Naive thymus-derived CD4-positive, alpha-beta T cell (primary cell): ENCODE results near the gene NINL. TPM values are rescaled to one million over a fixed set of nuclear protein-coding genes. Genes with fewer than 3 reads are reported as not detected.
"Not testable (repeated sequence)": the region's sequence is repeated elsewhere in the genome, so short reads cannot be mapped to it uniquely, and the experiment has no call there.

Experiments used
- ATAC-seq: fragments of 150-1000 bp; cut with Tn5 transposase; 2 replicates; pipeline ENCODE4 v1.10.0; 2021; ENCODE audit warnings: mild to moderate bottlenecking, moderate library complexity
- CTCF ChIA-PET: fragments of 350-600 bp; sonication (Branson Sonifier 250); formaldehyde crosslinking; loops from one replicate; lab custom pipeline; 2021; ENCODE audit warnings: antibody characterized with exemption; lab: Charles Lee
- POLR2A ChIA-PET: fragments of 350-600 bp; sonication (Branson Sonifier 250); formaldehyde crosslinking; loops from one replicate; lab custom pipeline; 2021; ENCODE audit warnings: antibody characterized with exemption, inconsistent platforms; lab: Charles Lee
- DNase-seq, 9 donors: peaks; one replicate each; pipeline versions ENCODE4 v3.0.0 to v3.0.0-alpha.2; 2020 to 2022; ENCODE audit warnings: mixed read lengths in 1 of 9
- H3K27ac ChIP-seq: one replicate; pipeline ENCODE4 v1.7.0; 2013; ENCODE audit warnings: mild to moderate bottlenecking, low read depth, low read length, moderate library complexity
- H3K27me3 ChIP-seq, 2 donors: one replicate each; pipeline ENCODE4 v1.7.0; 2013; ENCODE audit warnings: low read length in 2 of 2, mild to moderate bottlenecking in 2 of 2, moderate library complexity in 2 of 2; ENCODE audit not compliant: control insufficient read depth in 2 of 2, insufficient read depth in 2 of 2
- H3K36me3 ChIP-seq, 3 experiments: 1 replicate in 2 of 3; 2 replicates in 1 of 3; pipeline ENCODE4 v1.7.0; 2013; ENCODE audit warnings: low read length in 3 of 3, mild to moderate bottlenecking in 3 of 3, moderate library complexity in 1 of 3; ENCODE audit not compliant: insufficient read depth in 3 of 3, control insufficient read depth in 2 of 3
- H3K4me1 ChIP-seq, 2 donors: one replicate each; pipeline ENCODE4 v1.7.0; 2013; ENCODE audit warnings: low read length in 2 of 2, mild to moderate bottlenecking in 2 of 2, moderate library complexity in 1 of 2; ENCODE audit not compliant: control insufficient read depth in 2 of 2, insufficient read depth in 2 of 2
- H3K4me3 ChIP-seq: 2 replicates; pipeline ENCODE4 v1.7.0; 2013; ENCODE audit warnings: mild to moderate bottlenecking, low read length
- H3K9me3 ChIP-seq, 3 experiments: 1 replicate in 2 of 3; 2 replicates in 1 of 3; pipeline ENCODE4 v1.7.0; 2013; ENCODE audit warnings: low read length in 3 of 3; ENCODE audit not compliant: control insufficient read depth in 2 of 3
- H3K27ac Mint-ChIP-seq, 9 donors: one replicate each; pipeline ENCODE4 v1.8.0; 2020 to 2022; ENCODE audit warnings: mixed read lengths in 9 of 9, mild to moderate bottlenecking in 8 of 9, moderate library complexity in 5 of 9, inconsistent platforms in 2 of 9
- H3K27me3 Mint-ChIP-seq, 5 donors: one replicate each; pipeline ENCODE4 v1.8.0; 2021 to 2022; ENCODE audit warnings: mixed read lengths in 5 of 5, mild to moderate bottlenecking in 1 of 5
- H3K36me3 Mint-ChIP-seq, 5 donors: one replicate each; pipeline ENCODE4 v1.8.0; 2020 to 2022; ENCODE audit warnings: mixed read lengths in 5 of 5, mild to moderate bottlenecking in 3 of 5, inconsistent platforms in 1 of 5
- H3K4me1 Mint-ChIP-seq, 7 donors: one replicate each; pipeline ENCODE4 v1.8.0; 2020 to 2022; ENCODE audit warnings: mixed read lengths in 7 of 7, mild to moderate bottlenecking in 3 of 7, inconsistent platforms in 1 of 7
- H3K4me3 Mint-ChIP-seq, 10 donors: one replicate each; pipeline ENCODE4 v1.8.0; 2020 to 2022; ENCODE audit warnings: mild to moderate bottlenecking in 10 of 10, mixed read lengths in 10 of 10, moderate library complexity in 6 of 10, inconsistent platforms in 2 of 10
- H3K9me3 Mint-ChIP-seq, 11 donors: one replicate each; pipeline ENCODE4 v1.8.0; 2020 to 2022; ENCODE audit warnings: mixed read lengths in 11 of 11, mild to moderate bottlenecking in 4 of 11, inconsistent platforms in 1 of 11, moderate library complexity in 1 of 11
- intact Hi-C, 2 donors: fragments of 100-400 bp; cut with micrococcal nuclease; formaldehyde crosslinking; loops; one replicate each; pipeline ENCODE4 v1.15.1; 2023
- polyA plus RNA-seq, 2 donors: library from polyadenylated mRNA; unstranded; fragments of 300-500 nt; fragmentation: Illumina TruSeq; gene quantifications; one replicate each; pipeline ENCODE4 v1.2.3, GENCODE V29; 2021
- total RNA-seq, 6 experiments: library from RNA in 5 of 6; stranded (reverse) in 5 of 6; gene quantifications; 1 replicate in 5 of 6; 2 replicates in 1 of 6; pipeline ENCODE4 v1.2.3 and lab custom pipeline; 2021 to 2026

The NINL gene
- total and polyA plus RNA-seq, 7 experiments from 2014 or later, result 0.31 to 4.2 (median 2.4) TPM

DNA sequence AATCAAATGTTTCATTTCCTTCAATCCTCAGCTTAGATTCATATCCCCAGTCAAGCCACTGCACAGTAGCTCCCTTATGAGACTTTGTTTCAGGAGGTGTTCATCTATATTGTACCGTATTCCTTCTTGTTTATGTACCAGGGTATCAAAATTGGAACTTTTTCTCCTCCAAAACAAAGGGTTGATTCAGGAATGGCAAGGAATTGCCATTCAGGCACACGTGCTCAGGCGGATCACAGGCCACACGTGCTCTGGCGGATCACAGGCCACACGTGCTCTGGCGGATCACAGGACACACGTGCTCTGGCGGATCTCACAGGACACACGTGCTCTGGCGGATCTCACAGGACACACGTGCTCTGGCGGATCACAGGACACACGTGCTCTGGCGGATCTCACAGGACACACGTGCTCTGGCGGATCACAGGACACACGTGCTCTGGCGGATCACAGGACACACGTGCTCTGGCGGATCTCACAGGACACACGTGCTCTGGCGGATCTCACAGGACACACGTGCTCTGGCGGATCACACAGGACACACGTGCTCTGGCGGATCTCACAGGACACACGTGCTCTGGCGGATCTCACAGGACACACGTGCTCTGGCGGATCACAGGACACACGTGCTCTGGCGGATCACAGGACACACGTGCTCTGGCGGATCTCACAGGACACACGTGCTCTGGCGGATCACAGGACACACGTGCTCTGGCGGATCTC, 17.0 kb upstream of the NINL start:
- H3K9me3 ChIP-seq, H3K36me3 ChIP-seq, H3K4me1 ChIP-seq, H3K4me1 Mint-ChIP-seq, DNase-seq, ATAC-seq, H3K4me3 Mint-ChIP-seq, H3K36me3 Mint-ChIP-seq, H3K9me3 Mint-ChIP-seq, H3K4me3 ChIP-seq, POLR2A ChIA-PET, intact Hi-C loops, CTCF ChIA-PET, H3K27ac ChIP-seq, H3K27me3 ChIP-seq, H3K27me3 Mint-ChIP-seq, H3K27ac Mint-ChIP-seq: not testable (repeated sequence)

GRCh38 chr20:25601659-25602058, 16.3 kb upstream of the NINL start:
- H3K27ac ChIP-seq, result no peak overlapping the region
- H3K4me3 Mint-ChIP-seq, result no peak overlapping the region
- no peaks in the 10 kb centered on the region for H3K36me3 ChIP-seq
- ChIA-PET POLR2A (no interaction called here), CTCF (no interaction called here)
- H3K4me1 Mint-ChIP-seq, result peaks cover 0 to 3% (median 0%) of the 10 kb centered on the region in 7 donors
- H3K9me3 Mint-ChIP-seq, result no peaks in the 10 kb centered on the region
- ATAC-seq (no peak), DNase-seq (no peak)
- H3K27me3 ChIP-seq, result no peaks in the 10 kb centered on the region
- H3K4me3 ChIP-seq, result no peak overlapping the region
- H3K4me1 ChIP-seq, result no peaks in the 10 kb centered on the region
- H3K27ac Mint-ChIP-seq, result no peak overlapping the region
- no peaks in the 10 kb centered on the region for H3K9me3 ChIP-seq
- H3K27me3 Mint-ChIP-seq, result peaks cover 0 to 3% (median 0%) of the 10 kb centered on the region in 5 donors
- H3K36me3 Mint-ChIP-seq, result no peaks in the 10 kb centered on the region
- intact Hi-C loops, result no loop called here

- H3K4me1 ChIP-seq, result no peaks in the 10 kb centered on the region
- Mint-ChIP-seq H3K27ac (no peak overlapping the region), H3K4me1 (peaks cover 0 to 3% (median 0%) of the 10 kb centered on the region in 7 donors), H3K4me3 (no peak overlapping the region), H3K9me3 (no peaks in the 10 kb centered on the region), H3K27me3 (peaks cover 0 to 3% (median 0%) of the 10 kb centered on the region in 5 donors), H3K36me3 (no peaks in the 10 kb centered on the region)
- H3K27me3 ChIP-seq, result no peaks in the 10 kb centered on the region
- ChIA-PET CTCF (no interaction called here), POLR2A (no interaction called here)
- H3K36me3 ChIP-seq, result no peaks in the 10 kb centered on the region
- H3K27ac ChIP-seq, result no peak overlapping the region
- H3K9me3 ChIP-seq, result no peaks in the 10 kb centered on the region
- ATAC-seq (no peak), DNase-seq (no peak)
- intact Hi-C loops, result no loop called here
- no peak overlapping the region for H3K4me3 ChIP-seq
These were observed 15.3 kb upstream of the NINL start for GRCh38 chr20:25600632-25601031.

DNA sequence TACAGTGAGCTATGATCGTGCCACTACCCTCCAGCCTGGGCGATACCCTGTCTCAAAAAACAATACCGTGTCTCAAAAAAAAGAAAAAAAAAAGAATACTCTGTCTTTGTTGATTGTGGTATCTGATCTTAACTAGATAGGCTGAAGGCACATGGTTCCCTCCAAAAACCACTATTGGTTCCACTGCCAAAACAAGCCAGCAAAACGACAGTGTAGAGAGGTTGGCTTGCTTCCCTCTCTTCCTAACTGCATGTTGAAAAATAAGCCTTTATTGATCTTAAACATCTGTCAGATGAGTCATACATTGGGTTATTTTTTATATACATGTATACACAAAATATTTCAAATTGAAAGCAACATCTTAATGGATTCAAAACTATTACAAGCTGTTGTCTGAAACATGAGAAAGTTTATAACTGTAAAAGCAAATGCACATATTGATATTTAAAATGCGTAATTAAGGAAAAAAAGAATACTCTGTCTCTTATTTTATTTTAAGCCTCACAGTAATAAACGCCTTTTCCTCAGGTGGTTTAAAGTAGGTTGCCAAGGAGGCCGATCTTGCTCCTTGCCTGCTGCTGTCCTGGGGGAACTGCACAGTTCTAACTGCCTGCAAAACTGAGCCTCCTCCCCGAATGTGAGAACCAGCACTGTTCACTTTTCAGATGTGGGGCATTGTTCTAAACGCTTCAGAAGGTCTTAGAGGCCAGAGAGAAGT, 7.0 kb upstream of the NINL start:
- Histone ChIP-seq H3K27me3 (no peaks in the 10 kb centered on the region), H3K36me3 (no peaks in the 10 kb centered on the region), H3K4me3 (no peak overlapping the region), H3K4me1 (no peaks in the 10 kb centered on the region), H3K27ac (no peak overlapping the region), H3K9me3 (no peaks in the 10 kb centered on the region)
- H3K4me1 Mint-ChIP-seq, result no peaks in the 10 kb centered on the region
- H3K27me3 Mint-ChIP-seq, result peaks cover 0 to 7% (median 0%) of the 10 kb centered on the region in 5 donors
- intact Hi-C loops, result no loop called here
- H3K9me3 Mint-ChIP-seq, result no peaks in the 10 kb centered on the region
- ATAC-seq (no peak), DNase-seq (no peak)
- POLR2A ChIA-PET, result no interaction called here
- CTCF ChIA-PET, result no interaction called here
- no peak overlapping the region for H3K4me3 Mint-ChIP-seq
- no peaks in the 10 kb centered on the region for H3K36me3 Mint-ChIP-seq
- H3K27ac Mint-ChIP-seq, result peak overlapping the region in 1 of 9 donors; percentile 41

GRCh38 chr20:25590778-25591177, 5.4 kb upstream of the NINL start:
- H3K27ac Mint-ChIP-seq, H3K27ac ChIP-seq, DNase-seq, H3K4me1 ChIP-seq, ATAC-seq, CTCF ChIA-PET, H3K27me3 ChIP-seq, H3K9me3 ChIP-seq, H3K4me1 Mint-ChIP-seq, H3K9me3 Mint-ChIP-seq, POLR2A ChIA-PET, H3K4me3 ChIP-seq, H3K4me3 Mint-ChIP-seq, intact Hi-C loops, H3K36me3 Mint-ChIP-seq, H3K36me3 ChIP-seq: not testable (repeated sequence)
- H3K27me3 Mint-ChIP-seq, result peaks cover 0 to 11% (median 0%) of the 10 kb centered on the region in 5 donors

GRCh38 chr20:25588491-25588890, 3.2 kb upstream of the NINL start:
- CTCF ChIA-PET, result no interaction called here
- H3K4me3 Mint-ChIP-seq, result no peak overlapping the region

More at GRCh38 chr20:25588491-25588890, 3.2 kb upstream of the NINL start:
- Histone ChIP-seq H3K27me3 (no peaks in the 10 kb centered on the region), H3K27ac (no peak overlapping the region), H3K4me1 (no peaks in the 10 kb centered on the region), H3K36me3 (no peaks in the 10 kb centered on the region), H3K9me3 (no peaks in the 10 kb centered on the region), H3K4me3 (no peak overlapping the region)
- peaks cover 0 to 10% (median 6%) of the 10 kb centered on the region in 7 donors for H3K4me1 Mint-ChIP-seq
- DNase-seq (no peak), ATAC-seq (no peak)
- POLR2A ChIA-PET, result no interaction called here
- intact Hi-C loops, result no loop called here
- H3K9me3 Mint-ChIP-seq, result peaks cover 0 to 2% (median 0%) of the 10 kb centered on the region in 11 donors
- H3K27ac Mint-ChIP-seq, result peak overlapping the region in 1 of 9 donors; percentile 30
- H3K36me3 Mint-ChIP-seq, result peaks cover 0 to 6% (median 0%) of the 10 kb centered on the region in 5 donors
- peaks cover 0 to 14% (median 6%) of the 10 kb centered on the region in 5 donors for H3K27me3 Mint-ChIP-seq
